IMR-90 (cell line): ENCODE results near the gene TM7SF2. TPM values are rescaled to one million over a fixed set of nuclear protein-coding genes. Genes with fewer than 3 reads are reported as not detected.
A peak's percentile ranks its signal among the peaks of the same experiment; 100 is the strongest.

Experiments
- ATAC-seq: fragments of 200-7000 bp; cut with Tn5 transposase; 2 replicates; pipeline ENCODE4 v1.9.1; 2020; ENCODE audit warnings: low read depth, mild to moderate bottlenecking, moderate library complexity
- BruUV-seq: library from RNA; stranded (reverse); fragments of 400-500 nt; replicated peaks from 2 replicates; lab custom pipeline; 2021; lab: Mats Ljungman, UMichigan
- CTCF ChIA-PET: fragments of 300-600 bp; formaldehyde crosslinking; extraction: SDS; loops from one replicate; lab custom pipeline; 2021; ENCODE audit warnings: antibody characterized with exemption; lab: Yijun Ruan, JAX
- POLR2A ChIA-PET: fragments of 300-600 bp; sonication (Branson Sonifier 250); formaldehyde crosslinking; loops from one replicate; lab custom pipeline; 2022; ENCODE audit warnings: antibody characterized with exemption; ENCODE audit not compliant: unreplicated experiment; lab: Charles Lee
- DNase-seq: peaks from one replicate; pipeline ENCODE4 v3.0.0; 2013
- H2AFZ ChIP-seq: replicated peaks from 2 replicates; pipeline ENCODE3; 2013; ENCODE audit warnings: low read length, mild to moderate bottlenecking; ENCODE audit not compliant: poor library complexity
- H2AK5ac ChIP-seq: 2 replicates; pipeline ENCODE4 v1.6.1; 2013; ENCODE audit warnings: low read depth, low read length, inconsistent platforms
- H2AK9ac ChIP-seq: replicated peaks from 2 replicates; pipeline ENCODE3; 2013; ENCODE audit warnings: mild to moderate bottlenecking, low read depth, low read length, moderate library complexity; ENCODE audit not compliant: poor library complexity
- H2BK120ac ChIP-seq: 2 replicates; pipeline ENCODE4 v1.6.1; 2013; ENCODE audit warnings: low read depth, low read length, inconsistent platforms
- H2BK15ac ChIP-seq: 3 replicates; pipeline ENCODE4 v1.6.1; 2013; ENCODE audit warnings: low read depth, low read length, inconsistent platforms
- H2BK20ac ChIP-seq: 2 replicates; pipeline ENCODE4 v1.6.1; 2013; ENCODE audit warnings: low read depth, mild to moderate bottlenecking, inconsistent platforms, low read length, moderate library complexity
- H2BK5ac ChIP-seq: 2 replicates; pipeline ENCODE4 v1.6.1; 2013; ENCODE audit warnings: mild to moderate bottlenecking, low read depth, low read length, inconsistent platforms; ENCODE audit not compliant: poor library complexity, severe bottlenecking
- H3K14ac ChIP-seq: replicated peaks from 2 replicates; pipeline ENCODE4 v1.6.1; 2013; ENCODE audit warnings: low read depth, low read length, inconsistent platforms
- H3K18ac ChIP-seq: 2 replicates; pipeline ENCODE4 v1.6.1; 2013; ENCODE audit warnings: low read depth, low read length, control low read depth
- H3K23ac ChIP-seq: 2 replicates; pipeline ENCODE4 v1.6.1; 2013; ENCODE audit warnings: low read depth, low read length, inconsistent platforms
- H3K27ac ChIP-seq: 2 replicates; pipeline ENCODE4 v1.5.1; 2013; ENCODE audit warnings: mild to moderate bottlenecking, control low read depth, low read length; ENCODE audit not compliant: insufficient read depth
- H3K27me3 ChIP-seq: 2 replicates; pipeline ENCODE4 v1.6.1; 2013; ENCODE audit warnings: low read length; ENCODE audit not compliant: control insufficient read depth, insufficient read depth
- H3K36me3 ChIP-seq: 2 replicates; pipeline ENCODE4 v1.6.1; 2013; ENCODE audit warnings: low read length, mixed read lengths; ENCODE audit not compliant: control insufficient read depth, insufficient read depth
- H3K4ac ChIP-seq: 2 replicates; pipeline ENCODE4 v1.6.1; 2013; ENCODE audit warnings: low read depth, low read length, inconsistent platforms
- H3K4me1 ChIP-seq: 2 replicates; pipeline ENCODE4 v1.6.1; 2013; ENCODE audit warnings: low read length, mixed read lengths; ENCODE audit not compliant: control insufficient read depth, insufficient read depth
- H3K4me2 ChIP-seq: 2 replicates; pipeline ENCODE4 v1.6.1; 2013; ENCODE audit warnings: low read depth, mild to moderate bottlenecking, control low read depth, low read length, moderate library complexity
- H3K4me3 ChIP-seq: 2 replicates; pipeline ENCODE4 v1.5.1; 2013; ENCODE audit warnings: low read depth, mild to moderate bottlenecking, control low read depth, low read length, moderate library complexity; ENCODE audit not compliant: insufficient read depth
- H3K56ac ChIP-seq: 2 replicates; pipeline ENCODE4 v1.6.1; 2013; ENCODE audit warnings: low read length, inconsistent platforms; ENCODE audit not compliant: insufficient read depth; ENCODE audit errors: extremely low read depth
- H3K79me1 ChIP-seq, 2 experiments: 2 replicates each; pipeline ENCODE4 v1.6.1; 2013; ENCODE audit warnings: low read length in 2 of 2, inconsistent platforms in 1 of 2, low read depth in 1 of 2
- H3K9ac ChIP-seq: 2 replicates; pipeline ENCODE4 v1.6.1; 2013; ENCODE audit warnings: low read depth, low read length, control low read depth
- H3K9me1 ChIP-seq: 2 replicates; pipeline ENCODE4 v1.6.1; 2013; ENCODE audit warnings: low read length, inconsistent platforms; ENCODE audit not compliant: insufficient read depth
- H3K9me3 ChIP-seq: 2 replicates; pipeline ENCODE4 v1.6.1; 2013; ENCODE audit warnings: low read length; ENCODE audit not compliant: control insufficient read depth, insufficient read depth
- H4K20me1 ChIP-seq: 2 replicates; pipeline ENCODE4 v1.6.1; 2013; ENCODE audit warnings: low read length, inconsistent platforms; ENCODE audit not compliant: insufficient read depth
- H4K5ac ChIP-seq: 2 replicates; pipeline ENCODE4 v1.6.1; 2013; ENCODE audit warnings: mild to moderate bottlenecking, low read depth, low read length, control low read depth
- H4K8ac ChIP-seq, 2 experiments: 2 replicates each; pipeline ENCODE4 v1.6.1; 2013; ENCODE audit warnings: low read depth in 2 of 2, low read length in 2 of 2, control low read depth in 1 of 2, inconsistent platforms in 1 of 2
- H4K91ac ChIP-seq: 2 replicates; pipeline ENCODE4 v1.6.1; 2013; ENCODE audit warnings: low read depth, low read length, inconsistent platforms; ENCODE audit not compliant: insufficient read depth
- BHLHE40 ChIP-seq: fragments of 150-350 bp; IDR thresholded peaks from 2 replicates; pipeline ENCODE4 v1.6.1; 2016; ENCODE audit warnings: mild to moderate bottlenecking, low read depth, low read length
- CTCF ChIP-seq: conservative IDR thresholded peaks from 2 replicates; pipeline ENCODE4 v1.5.1; 2012; ENCODE audit warnings: mild to moderate bottlenecking, low read depth, low read length, improper control_type of control experiment
- ELK1 ChIP-seq: fragments of 150-350 bp; IDR thresholded peaks from 2 replicates; pipeline ENCODE4 v1.6.1; 2016; ENCODE audit warnings: low read depth, mild to moderate bottlenecking, low read length, moderate library complexity, borderline replicate concordance
- MAZ ChIP-seq: IDR thresholded peaks from 2 replicates; pipeline ENCODE4 v1.6.1; 2012; ENCODE audit warnings: low read depth, mild to moderate bottlenecking, low read length, improper control_type of control experiment, moderate library complexity, borderline replicate concordance
- MXI1 ChIP-seq: IDR thresholded peaks from 2 replicates; pipeline ENCODE4 v1.6.1; 2012; ENCODE audit warnings: low read depth, mild to moderate bottlenecking, low read length, moderate library complexity, borderline replicate concordance
- POLR2A ChIP-seq: IDR thresholded peaks from 2 replicates; pipeline ENCODE4 v1.6.1; 2012; ENCODE audit warnings: mild to moderate bottlenecking, low read depth, low read length
- RCOR1 ChIP-seq: IDR thresholded peaks from 2 replicates; pipeline ENCODE4 v1.6.1; 2012; ENCODE audit warnings: mild to moderate bottlenecking, low read length, improper control_type of control experiment; ENCODE audit not compliant: insufficient replicate concordance
- SMC3 ChIP-seq: fragments of 150-350 bp; IDR thresholded peaks from 2 replicates; pipeline ENCODE4 v1.6.1; 2016; ENCODE audit warnings: low read depth, mild to moderate bottlenecking, antibody characterized with exemption, low read length, moderate library complexity
- USF2 ChIP-seq: fragments of 150-350 bp; IDR thresholded peaks from 2 replicates; pipeline ENCODE4 v1.6.1; 2017; ENCODE audit warnings: mild to moderate bottlenecking, antibody characterized with exemption, low read length, low read depth
- WGBS, 2 experiments: methylation state at CpG; one replicate each; pipeline versions ENCODE4 v1.1.5 to v1.1.7; 2013; ENCODE audit warnings: missing lambda C conversion rate in 2 of 2; ENCODE audit not compliant: insufficient read length in 1 of 2; ENCODE audit errors: extremely low coverage in 2 of 2; 5-methylcytosine and 5-hydroxymethylcytosine counted together
- dilution Hi-C: fragments of 300-500 bp; cut with HindIII; formaldehyde crosslinking; loops from one replicate; pipeline ENCODE4 v1.14.3; 2018; ENCODE audit warnings: low sequenced_read_pairs; ENCODE audit not compliant: unreplicated experiment
- in situ Hi-C: fragments of 300-500 bp; cut with MboI; formaldehyde crosslinking; loops from 3 replicates; pipeline ENCODE4 v1.14.3; 2019; ENCODE audit warnings: low sequenced_read_pairs, inconsistent platforms, mixed read lengths
- intact Hi-C: fragments of 100-400 bp; cut with micrococcal nuclease; formaldehyde crosslinking; loops from 2 replicates; pipeline ENCODE4 v1.10.0; 2022
- polyA plus RNA-seq, 3 experiments: library from polyadenylated mRNA; depleted of rRNA; stranded (reverse); fragments of >200 nt; gene quantifications; 2 replicates each; pipeline ENCODE4 v1.2.3, GENCODE V29; 2012; ENCODE audit warnings: low replicate concordance in 1 of 3
- total RNA-seq: library from RNA; depleted of rRNA; stranded (reverse); fragments of >200 nt; gene quantifications from 2 replicates; pipeline ENCODE4 v1.2.3, GENCODE V29; 2012

TM7SF2 gene
- total and polyA plus RNA-seq, 2 of the 4 experiments (the other 2 are of a cell fraction): 5.7 to 7.6 TPM

GRCh38 chr11:65095974-65096806, 15.5 kb upstream of the TM7SF2 start, which contains the start of gene VPS51:
Gene VPS51, plus strand, starts transcription at chr11:65096214. Its CDS starts 37 bp downstream, at chr11:65096251.
- 0 out of 2 replicates have a peak, but pooled peaks cover 2% of the 10 kb centered on the region for H3K36me3 ChIP-seq
- H3K23ac ChIP-seq: no peak within 1 kb of the TSS
- peaks cover 4% of the 10 kb centered on the region; the same call in 1 of the 2 replicates for H3K9me1 ChIP-seq
- no peak within 1 kb of the TSS for H2BK120ac ChIP-seq
- H2AFZ ChIP-seq: peak within 1 kb of the TSS; percentile 97
- H4K91ac ChIP-seq: peak within 1 kb of the TSS; percentile 59
- no peaks in the 10 kb centered on the region for H3K4me1 ChIP-seq
- H4K8ac ChIP-seq: peak within 1 kb of the TSS; percentile 99 to 100
- BruUV-seq: TSS peak; percentile 9
- H3K9ac ChIP-seq: peak within 1 kb of the TSS; percentile 53
- H2BK15ac ChIP-seq: no peak within 1 kb of the TSS
- H3K27me3 ChIP-seq: no peaks in the 10 kb centered on the region
- H4K20me1 ChIP-seq: no peaks in the 10 kb centered on the region
- ATAC-seq: peak; percentile 99
- peak within 1 kb of the TSS; percentile 10; the same call in 1 of the 2 replicates for H2BK20ac ChIP-seq
- H2AK9ac ChIP-seq: peak within 1 kb of the TSS; percentile 95
- H3K79me1 ChIP-seq: peaks cover 10 to 25% of the 10 kb centered on the region in 2 experiments
- H3K56ac ChIP-seq: no peak within 1 kb of the TSS
- intact Hi-C loops (loop anchor here (1.0 to 5.0 kb wide), 2 partner anchors 12 to 179 kb away; partner anchors contain the start of genes ATG2A, CDCA5 and ZFPL1), in situ Hi-C loops (no loop called here), dilution Hi-C loops (no loop called here)
- H3K9me3 ChIP-seq: no peaks in the 10 kb centered on the region
- H3K4ac ChIP-seq: peak within 1 kb of the TSS; percentile 77
- peak within 1 kb of the TSS; percentile 15 for H3K27ac ChIP-seq
- H3K18ac ChIP-seq: no peak within 1 kb of the TSS
- H3K14ac ChIP-seq: peak within 1 kb of the TSS; percentile 58; the same call in 1 of the 2 replicates
- WGBS, 2 experiments: 0% methylated on average over 19 of the region's 52 CpGs; no CpG with 5 or more reads in 1 of the 2 experiments
- peak within 1 kb of the TSS; percentile 89 for H4K5ac ChIP-seq
- peak; percentile 90 for DNase-seq
- peak within 1 kb of the TSS; percentile 80 for H2AK5ac ChIP-seq
- POLR2A ChIA-PET: interaction anchor here (0.8 kb wide), 1 partner anchor 11 kb away, joined by 4 read pairs; no protein-coding TSS in a partner anchor
- CTCF ChIA-PET: interaction anchor here (3.9 kb wide), 1 partner anchor 15 kb away, joined by 15 read pairs; the partner anchor contains the start of gene TM7SF2
- H3K4me3 ChIP-seq: peak within 1 kb of the TSS; percentile 41
- H2BK5ac ChIP-seq: no peak within 1 kb of the TSS
- peak within 1 kb of the TSS; percentile 39 for H3K4me2 ChIP-seq
- TF ChIP-seq MAZ (peak; percentile 94), BHLHE40 (peak; percentile 64), USF2 (peak; percentile 39; the same call in 1 of the 2 replicates), ELK1 (0 out of 2 replicates have a peak, but pooled peaks have one; percentile 65), RCOR1 (no peak), POLR2A (peak; percentile 97), CTCF (no peak), MXI1 (peak; percentile 70; the same call in 1 of the 2 replicates), SMC3 (peak; percentile 11; the same call in 1 of the 2 replicates)
